ENCODE measurements around the gene FUZ.

Gene FUZ

DNA sequence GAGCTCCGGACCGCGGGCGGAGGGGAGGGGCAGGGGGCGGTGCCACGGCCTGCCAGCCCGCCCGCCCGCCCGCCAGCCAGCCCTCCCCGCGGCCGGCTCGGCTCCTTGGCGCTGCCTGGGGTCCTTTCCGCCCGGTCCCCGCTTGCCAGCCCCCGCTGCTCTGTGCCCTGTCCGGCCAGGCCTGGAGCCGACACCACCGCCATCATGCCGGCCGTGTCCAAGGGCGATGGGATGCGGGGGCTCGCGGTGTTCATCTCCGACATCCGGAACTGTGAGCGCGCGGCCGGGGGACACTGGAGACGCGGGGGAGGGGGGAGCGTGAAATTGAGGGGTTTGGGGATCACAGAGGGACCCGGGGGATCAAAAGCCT lies 46.2 kb downstream of the FUZ start, which contains the start of gene AP2A1:
AP2A1 (plus strand) TSS at position 72 of the 370 bp plus-strand sequence; CDS start at position 205, 133 bp downstream.
- H2AFZ ChIP-seq (ENCODE audit: low read depth, low read length, severe bottlenecking), result peak within 1 kb of the TSS; percentile 79
- no peaks in the 10 kb centered on the region for H3K27me3 ChIP-seq (ENCODE audit: low read length)
- peaks cover 42% of the 10 kb centered on the region for H3K79me2 ChIP-seq (ENCODE audit: insufficient read depth, low read length)
- peak within 1 kb of the TSS; percentile 100 for H3K4me2 ChIP-seq (ENCODE audit: low read depth, low read length, poor library complexity, severe bottlenecking)
- H3F3A ChIP-seq (ENCODE audit: insufficient read depth), result no peaks in the 10 kb centered on the region
- peak within 1 kb of the TSS; percentile 93 for H3K9ac ChIP-seq (ENCODE audit: low read length)
- peak within 1 kb of the TSS; percentile 95 for H3K4me3 ChIP-seq (ENCODE audit: insufficient read depth, low read length, poor library complexity, severe bottlenecking)
- H3K27ac ChIP-seq (ENCODE audit: low read depth, low read length), result peak within 1 kb of the TSS; percentile 63
- H3K9me3 ChIP-seq (ENCODE audit: insufficient read depth, low read length), result no peaks in the 10 kb centered on the region
- H3K36me3 ChIP-seq (ENCODE audit: low read length), result no peaks in the 10 kb centered on the region
- no peaks in the 10 kb centered on the region for H4K20me1 ChIP-seq (ENCODE audit: low read depth, low read length)
- H3K9me2 ChIP-seq (replicated peaks; ENCODE audit: insufficient read depth, low read length), result no peaks in the 10 kb centered on the region
- no peak for TF ChIP-seq EZH2phosphoT487 (conservative IDR thresholded peaks at IDR 0.05; ENCODE audit: low read length)
- TF ChIP-seq, protein P1, sequence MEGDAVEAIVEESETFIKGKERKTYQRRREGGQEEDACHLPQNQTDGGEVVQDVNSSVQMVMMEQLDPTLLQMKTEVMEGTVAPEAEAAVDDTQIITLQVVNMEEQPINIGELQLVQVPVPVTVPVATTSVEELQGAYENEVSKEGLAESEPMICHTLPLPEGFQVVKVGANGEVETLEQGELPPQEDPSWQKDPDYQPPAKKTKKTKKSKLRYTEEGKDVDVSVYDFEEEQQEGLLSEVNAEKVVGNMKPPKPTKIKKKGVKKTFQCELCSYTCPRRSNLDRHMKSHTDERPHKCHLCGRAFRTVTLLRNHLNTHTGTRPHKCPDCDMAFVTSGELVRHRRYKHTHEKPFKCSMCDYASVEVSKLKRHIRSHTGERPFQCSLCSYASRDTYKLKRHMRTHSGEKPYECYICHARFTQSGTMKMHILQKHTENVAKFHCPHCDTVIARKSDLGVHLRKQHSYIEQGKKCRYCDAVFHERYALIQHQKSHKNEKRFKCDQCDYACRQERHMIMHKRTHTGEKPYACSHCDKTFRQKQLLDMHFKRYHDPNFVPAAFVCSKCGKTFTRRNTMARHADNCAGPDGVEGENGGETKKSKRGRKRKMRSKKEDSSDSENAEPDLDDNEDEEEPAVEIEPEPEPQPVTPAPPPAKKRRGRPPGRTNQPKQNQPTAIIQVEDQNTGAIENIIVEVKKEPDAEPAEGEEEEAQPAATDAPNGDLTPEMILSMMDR (IDR thresholded peaks at IDR 0.05; ENCODE audit: insufficient read depth, low read length, poor library complexity, severe bottlenecking), result no peak

DNA sequence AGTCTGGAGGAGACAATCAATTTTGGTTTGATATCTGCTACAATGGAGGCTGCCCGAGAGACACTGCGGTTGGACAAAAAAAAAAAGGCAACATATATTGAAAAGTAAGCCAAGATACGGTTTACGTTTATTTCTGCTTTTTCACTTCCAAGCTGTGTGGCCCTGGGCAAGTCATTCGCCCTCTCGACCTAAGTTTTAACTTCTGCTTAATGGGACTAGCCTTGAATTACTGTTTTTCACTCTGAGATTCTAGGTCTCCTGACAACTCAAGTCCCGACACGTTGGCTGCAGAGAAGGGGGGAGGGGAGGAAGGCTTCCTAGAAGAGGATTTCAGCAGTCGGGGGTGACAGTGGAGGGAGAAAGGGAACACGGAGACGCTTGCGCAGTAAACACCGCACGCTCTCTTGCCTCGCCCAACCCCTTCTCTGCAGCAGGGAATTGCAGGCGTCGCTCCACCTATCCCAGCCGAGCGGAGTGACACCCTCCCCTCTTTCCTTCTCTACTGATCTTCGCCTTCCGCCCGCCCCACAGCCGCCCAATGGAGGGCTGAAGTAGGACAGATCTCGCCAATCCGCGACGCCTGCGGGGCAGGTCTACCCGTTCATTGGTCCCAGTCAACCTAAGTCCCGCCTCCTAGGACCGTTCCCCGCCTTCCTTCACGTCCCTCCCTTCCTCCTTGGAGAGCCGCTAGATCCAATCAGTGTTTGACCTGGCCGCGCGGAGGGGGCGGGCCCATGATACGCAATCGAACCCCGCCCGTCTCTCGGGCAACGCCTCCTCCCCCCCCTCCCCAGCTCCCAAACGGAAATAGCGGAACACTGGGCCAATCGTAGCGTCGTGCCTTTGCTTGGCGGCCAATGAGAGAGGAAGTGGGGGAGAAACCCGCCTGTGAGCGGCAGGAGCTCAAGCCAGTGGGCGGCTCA lies 46.8 kb downstream of the FUZ start:
- no peak for TF ChIP-seq EZH2phosphoT487 (conservative IDR thresholded peaks at IDR 0.05; ENCODE audit: low read length)
- TF ChIP-seq, protein P1 (IDR thresholded peaks at IDR 0.05; ENCODE audit: insufficient read depth, low read length, poor library complexity, severe bottlenecking), result no peak
- H2AFZ ChIP-seq (ENCODE audit: low read depth, low read length, severe bottlenecking), result peak overlapping the region; percentile 79
- H3K79me2 ChIP-seq (ENCODE audit: insufficient read depth, low read length), result peaks cover 42% of the 10 kb centered on the region
- H4K20me1 ChIP-seq (ENCODE audit: low read depth, low read length), result no peaks in the 10 kb centered on the region
- no peaks in the 10 kb centered on the region for H3K9me3 ChIP-seq (ENCODE audit: insufficient read depth, low read length)
- peak overlapping the region; percentile 63 for H3K27ac ChIP-seq (ENCODE audit: low read depth, low read length)
- H3K9ac ChIP-seq (ENCODE audit: low read length), result peak overlapping the region; percentile 64
- H3F3A ChIP-seq (ENCODE audit: insufficient read depth), result no peaks in the 10 kb centered on the region
- H3K4me3 ChIP-seq (ENCODE audit: insufficient read depth, low read length, poor library complexity, severe bottlenecking), result peak overlapping the region; percentile 57
- peak overlapping the region; percentile 64 for H3K4me2 ChIP-seq (ENCODE audit: low read depth, low read length, poor library complexity, severe bottlenecking)
- H3K27me3 ChIP-seq (ENCODE audit: low read length), result no peaks in the 10 kb centered on the region
- H3K36me3 ChIP-seq (ENCODE audit: low read length), result no peaks in the 10 kb centered on the region
- H3K9me2 ChIP-seq (replicated peaks; ENCODE audit: insufficient read depth, low read length), result no peaks in the 10 kb centered on the region

DNA sequence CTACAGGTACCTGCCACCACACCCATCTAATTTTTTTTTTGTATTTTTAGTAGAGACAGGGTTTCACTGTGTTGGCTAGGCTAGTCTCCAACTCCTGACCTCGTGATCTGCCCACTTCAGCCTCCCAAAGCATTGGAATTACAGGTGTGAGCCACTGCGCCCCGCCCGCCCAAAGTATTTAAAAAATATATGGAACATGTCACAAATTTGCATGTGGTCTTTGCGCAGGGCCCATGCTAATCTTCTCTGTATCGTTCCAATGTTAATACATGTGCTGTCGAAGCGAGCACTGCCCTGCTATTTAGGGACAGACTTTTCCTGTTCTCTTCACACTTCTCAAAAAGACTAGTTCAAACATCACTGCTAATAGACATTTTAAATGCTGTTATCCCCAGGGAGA lies 48.8 kb downstream of the FUZ start:
- TF ChIP-seq EZH2phosphoT487 (conservative IDR thresholded peaks at IDR 0.05; ENCODE audit: low read length), result no peak
- TF ChIP-seq, protein P1 (IDR thresholded peaks at IDR 0.05; ENCODE audit: insufficient read depth, low read length, poor library complexity, severe bottlenecking), result no peak
- Histone ChIP-seq H3K4me3 (ENCODE audit: insufficient read depth, low read length, poor library complexity, severe bottlenecking) (no peak overlapping the region), H3K9me3 (ENCODE audit: insufficient read depth, low read length) (no peaks in the 10 kb centered on the region), H3K4me2 (ENCODE audit: low read depth, low read length, poor library complexity, severe bottlenecking) (no peak overlapping the region), H3K27me3 (ENCODE audit: low read length) (no peaks in the 10 kb centered on the region), H3K36me3 (ENCODE audit: low read length) (no peaks in the 10 kb centered on the region), H3F3A (ENCODE audit: insufficient read depth) (no peaks in the 10 kb centered on the region), H2AFZ (ENCODE audit: low read depth, low read length, severe bottlenecking) (no peak overlapping the region), H3K9me2 (replicated peaks; ENCODE audit: insufficient read depth, low read length) (no peaks in the 10 kb centered on the region), H4K20me1 (ENCODE audit: low read depth, low read length) (no peaks in the 10 kb centered on the region), H3K9ac (ENCODE audit: low read length) (no peak overlapping the region), H3K27ac (ENCODE audit: low read depth, low read length) (no peak overlapping the region), H3K79me2 (ENCODE audit: insufficient read depth, low read length) (peaks cover 25% of the 10 kb centered on the region)
